ENCODE measurements around the gene PSMC3IP. TPM values are rescaled to one million over a fixed set of nuclear protein-coding genes. Genes with fewer than 3 reads are reported as not detected.

PSMC3IP gene
- total and polyA plus RNA-seq, 11 donors = 0.71 to 4.1 (median 2.1) TPM

DNA sequence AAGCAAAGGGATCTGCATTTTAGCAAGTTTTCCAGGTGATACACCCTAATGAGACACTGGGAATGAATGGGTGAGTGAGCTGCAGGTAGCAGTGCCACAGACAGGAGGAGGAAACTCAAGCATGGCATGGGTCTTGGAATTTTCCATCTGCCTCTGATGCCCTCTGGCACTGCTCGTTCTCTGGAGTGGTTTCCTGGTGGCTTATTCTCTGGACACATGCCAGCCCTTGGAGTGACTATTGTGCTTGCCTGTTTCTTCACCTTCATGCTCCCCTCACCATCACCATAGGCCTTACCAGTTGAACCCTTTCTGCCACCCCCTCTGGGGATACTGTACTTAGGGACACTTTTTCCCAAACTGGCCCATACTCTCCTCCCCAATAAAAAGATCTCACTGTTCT, 14.0 kb downstream of the PSMC3IP start:
- 20 to 35% (median 25%) methylated on average over 1 of the region's 1 CpG for WGBS, 4 donors
- Histone ChIP-seq H3K27ac (no peak overlapping the region), H3K36me3 (peaks cover 0 to 29% (median 22%) of the 10 kb centered on the region in 9 donors), H3K27me3 (no peaks in the 10 kb centered on the region), H3K4me3 (peak overlapping the region in 6 of 12 donors; percentile 73 to 95 (median 90)), H3K4me1 (peaks cover 10 to 54% (median 43%) of the 10 kb centered on the region in 12 donors), H3K9me3 (no peaks in the 10 kb centered on the region)
- intact Hi-C loops (cut with DNase I) = no loop called here
- DNase-seq (no peak), ATAC-seq (no peak)
- TF ChIP-seq POLR2A (IDR thresholded peaks at IDR 0.05) = no peak
- TF ChIP-seq, protein P1, sequence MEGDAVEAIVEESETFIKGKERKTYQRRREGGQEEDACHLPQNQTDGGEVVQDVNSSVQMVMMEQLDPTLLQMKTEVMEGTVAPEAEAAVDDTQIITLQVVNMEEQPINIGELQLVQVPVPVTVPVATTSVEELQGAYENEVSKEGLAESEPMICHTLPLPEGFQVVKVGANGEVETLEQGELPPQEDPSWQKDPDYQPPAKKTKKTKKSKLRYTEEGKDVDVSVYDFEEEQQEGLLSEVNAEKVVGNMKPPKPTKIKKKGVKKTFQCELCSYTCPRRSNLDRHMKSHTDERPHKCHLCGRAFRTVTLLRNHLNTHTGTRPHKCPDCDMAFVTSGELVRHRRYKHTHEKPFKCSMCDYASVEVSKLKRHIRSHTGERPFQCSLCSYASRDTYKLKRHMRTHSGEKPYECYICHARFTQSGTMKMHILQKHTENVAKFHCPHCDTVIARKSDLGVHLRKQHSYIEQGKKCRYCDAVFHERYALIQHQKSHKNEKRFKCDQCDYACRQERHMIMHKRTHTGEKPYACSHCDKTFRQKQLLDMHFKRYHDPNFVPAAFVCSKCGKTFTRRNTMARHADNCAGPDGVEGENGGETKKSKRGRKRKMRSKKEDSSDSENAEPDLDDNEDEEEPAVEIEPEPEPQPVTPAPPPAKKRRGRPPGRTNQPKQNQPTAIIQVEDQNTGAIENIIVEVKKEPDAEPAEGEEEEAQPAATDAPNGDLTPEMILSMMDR (IDR thresholded peaks at IDR 0.05) = no peak

DNA sequence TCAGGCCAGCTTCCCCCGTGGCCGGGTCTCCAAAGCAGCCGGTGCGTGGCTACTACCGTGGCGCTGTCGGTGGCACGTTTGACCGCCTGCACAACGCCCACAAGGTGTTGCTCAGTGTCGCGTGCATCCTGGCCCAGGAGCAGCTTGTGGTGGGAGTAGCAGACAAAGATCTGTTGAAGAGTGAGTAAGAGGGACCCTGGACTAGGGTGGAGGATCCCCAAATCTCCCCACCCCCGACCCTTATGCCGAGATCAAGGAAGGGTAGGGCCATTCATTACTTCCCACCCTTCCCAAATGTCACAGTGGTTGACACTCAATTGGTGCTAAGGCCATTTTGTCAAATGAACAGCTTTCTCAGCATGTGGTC, 14.4 kb downstream of the PSMC3IP start:
- H3K4me1 ChIP-seq = peaks cover 10 to 50% (median 39%) of the 10 kb centered on the region in 12 donors
- H3K4me3 ChIP-seq = peak overlapping the region; percentile 55 to 95 (median 86)
- 75 to 84% (median 76%) methylated on average over 9 to 14 of the region's 14 CpGs for WGBS, 4 donors
- TF ChIP-seq, protein P1 (IDR thresholded peaks at IDR 0.05) = no peak
- TF ChIP-seq POLR2A (IDR thresholded peaks at IDR 0.05) = no peak
- H3K27ac ChIP-seq = peak overlapping the region in 4 of 12 donors; percentile 71 to 90 (median 85)
- intact Hi-C loops (cut with DNase I) = no loop called here
- H3K9me3 ChIP-seq = no peaks in the 10 kb centered on the region
- no peaks in the 10 kb centered on the region for H3K27me3 ChIP-seq
- H3K36me3 ChIP-seq = peaks cover 0 to 25% (median 19%) of the 10 kb centered on the region in 9 donors
- ATAC-seq = no peak
- DNase-seq = no peak

DNA sequence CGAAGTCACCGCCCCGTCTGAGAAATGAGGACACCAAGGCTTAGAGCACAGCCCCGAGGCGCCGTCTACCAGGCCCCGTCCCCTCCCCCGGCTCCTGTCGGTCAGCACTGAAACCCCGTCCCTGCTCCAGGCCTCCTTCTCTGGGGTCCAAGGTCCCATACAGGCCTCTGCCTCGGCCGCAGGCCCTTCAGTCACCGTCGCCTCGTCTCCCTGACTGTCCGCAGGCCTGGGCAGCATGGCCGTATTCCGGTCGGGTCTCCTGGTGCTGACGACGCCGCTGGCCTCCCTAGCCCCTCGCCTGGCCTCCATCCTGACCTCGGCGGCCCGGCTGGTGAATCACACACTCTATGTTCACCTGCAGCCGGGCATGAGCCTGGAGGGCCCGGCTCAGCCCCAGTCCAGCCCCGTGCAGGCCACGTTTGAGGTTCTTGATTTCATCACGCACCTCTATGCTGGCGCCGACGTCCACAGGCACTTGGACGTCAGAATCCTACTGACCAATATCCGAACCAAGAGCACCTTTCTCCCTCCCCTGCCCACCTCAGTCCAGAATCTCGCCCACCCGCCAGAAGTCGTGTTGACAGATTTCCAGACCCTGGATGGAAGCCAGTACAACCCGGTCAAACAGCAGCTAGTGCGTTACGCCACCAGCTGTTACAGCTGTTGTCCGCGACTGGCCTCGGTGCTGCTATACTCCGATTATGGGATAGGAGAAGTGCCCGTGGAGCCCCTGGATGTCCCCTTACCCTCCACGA, 15.0 kb downstream of the PSMC3IP start:
- 8 to 11% (median 8%) methylated on average over 28 to 48 of the region's 48 CpGs for WGBS, 4 donors
- peak overlapping the region; percentile 55 to 95 (median 86) for H3K4me3 ChIP-seq
- ATAC-seq = no peak
- DNase-seq = peak in 1 of 5 donors; percentile 67
- H3K27ac ChIP-seq = peak overlapping the region; percentile 16 to 90 (median 80)
- no peaks in the 10 kb centered on the region for H3K27me3 ChIP-seq
- H3K36me3 ChIP-seq = peaks cover 0 to 25% (median 19%) of the 10 kb centered on the region in 9 donors
- peaks cover 10 to 45% (median 34%) of the 10 kb centered on the region in 12 donors for H3K4me1 ChIP-seq
- intact Hi-C loops (cut with DNase I) = no loop called here
- H3K9me3 ChIP-seq = no peaks in the 10 kb centered on the region
- TF ChIP-seq, protein P1 (IDR thresholded peaks at IDR 0.05) = no peak
- no peak for TF ChIP-seq POLR2A (IDR thresholded peaks at IDR 0.05)

DNA sequence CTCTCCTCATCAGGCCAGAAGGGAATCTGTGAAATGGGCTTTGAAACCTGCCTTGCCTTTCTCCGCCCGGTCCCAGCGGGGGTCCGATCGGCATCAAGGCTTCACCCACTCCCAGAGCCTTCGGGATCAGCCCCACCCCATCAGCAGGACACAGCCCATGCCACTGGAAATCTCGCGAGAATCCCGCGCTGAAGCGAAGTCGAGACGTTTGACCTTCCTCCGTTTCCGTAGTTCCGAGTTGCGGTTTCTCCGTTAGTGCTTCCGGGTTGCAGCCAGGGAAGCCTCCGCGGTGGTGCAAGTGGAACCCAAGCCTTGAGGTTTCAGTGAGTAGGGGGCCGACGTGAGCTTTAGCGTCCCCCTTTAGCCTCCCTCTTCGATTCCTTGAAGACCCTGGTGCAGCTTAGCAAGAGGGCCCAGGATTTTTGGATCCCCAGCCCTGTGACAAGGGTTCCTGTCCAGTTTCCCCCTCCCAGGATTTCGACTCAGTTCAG, 15.6 kb downstream of the PSMC3IP start, which contains the start of gene COASY:
Gene COASY (plus strand): TSS at position 252 of the 491 bp plus-strand sequence. CDS start 475 bp downstream, outside the sequence.
- Histone ChIP-seq H3K4me3 (peak within 1 kb of the TSS; percentile 55 to 95 (median 86)), H3K27ac (peak within 1 kb of the TSS; percentile 54 to 90 (median 80)), H3K36me3 (peaks cover 0 to 25% (median 19%) of the 10 kb centered on the region in 9 donors), H3K9me3 (no peaks in the 10 kb centered on the region), H3K4me1 (peaks cover 10 to 42% (median 31%) of the 10 kb centered on the region in 12 donors), H3K27me3 (no peaks in the 10 kb centered on the region)
- ATAC-seq = peak; percentile 81 to 88 (median 84)
- intact Hi-C loops (cut with DNase I) = no loop called here
- TF ChIP-seq, protein P1 (IDR thresholded peaks at IDR 0.05) = no peak
- TF ChIP-seq POLR2A (IDR thresholded peaks at IDR 0.05) = peak in 1 of 2 donors; percentile 41
- peak; percentile 97 to 98 (median 98) for DNase-seq
- WGBS, 4 donors = 0 to 1% (median 0%) methylated on average over 20 to 26 of the region's 26 CpGs
